ENCODE measurements around the gene ECHDC3. TPM values are rescaled to one million over a fixed set of nuclear protein-coding genes. Genes with fewer than 3 reads are reported as not detected.

The ECHDC3 gene, protein sequence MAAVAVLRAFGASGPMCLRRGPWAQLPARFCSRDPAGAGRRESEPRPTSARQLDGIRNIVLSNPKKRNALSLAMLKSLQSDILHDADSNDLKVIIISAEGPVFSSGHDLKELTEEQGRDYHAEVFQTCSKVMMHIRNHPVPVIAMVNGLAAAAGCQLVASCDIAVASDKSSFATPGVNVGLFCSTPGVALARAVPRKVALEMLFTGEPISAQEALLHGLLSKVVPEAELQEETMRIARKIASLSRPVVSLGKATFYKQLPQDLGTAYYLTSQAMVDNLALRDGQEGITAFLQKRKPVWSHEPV
- total RNA-seq = 3.4 and 14.6 TPM in 2 replicates

DNA sequence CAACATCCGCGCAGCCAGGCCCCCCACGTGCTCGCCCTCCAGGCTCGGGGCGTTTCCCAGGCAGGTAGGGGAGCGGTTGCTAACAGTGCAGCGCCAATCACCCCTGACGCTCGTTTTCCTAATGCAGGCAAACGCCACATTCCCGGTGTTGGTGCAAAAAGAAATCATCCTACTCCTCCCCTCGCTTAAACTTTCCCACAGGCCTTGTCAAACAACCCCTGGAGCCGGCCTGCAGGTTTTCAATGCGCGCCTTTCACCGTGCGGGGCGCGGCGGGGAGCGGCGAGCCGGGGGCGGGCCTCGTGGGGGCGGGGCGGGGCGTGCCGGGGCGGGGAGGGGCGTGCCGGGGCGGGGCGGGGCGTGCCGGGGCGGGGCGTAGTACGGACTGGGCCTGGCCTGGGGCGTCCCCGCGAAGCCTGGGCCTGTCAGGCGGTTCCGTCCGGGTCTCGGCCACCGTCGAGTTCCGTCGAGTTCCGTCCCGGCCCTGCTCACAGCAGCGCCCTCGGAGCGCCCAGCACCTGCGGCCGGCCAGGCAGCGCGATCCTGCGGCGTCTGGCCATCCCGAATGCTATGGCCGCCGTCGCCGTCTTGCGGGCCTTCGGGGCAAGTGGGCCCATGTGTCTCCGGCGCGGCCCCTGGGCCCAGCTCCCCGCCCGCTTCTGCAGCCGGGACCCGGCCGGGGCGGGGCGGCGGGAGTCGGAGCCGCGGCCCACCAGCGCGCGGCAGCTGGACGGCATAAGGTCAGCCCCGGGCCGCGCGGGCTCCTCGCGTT lies at the start of gene ECHDC3:
ECHDC3 (plus strand) TSS at position 374 of the 770 bp plus-strand sequence; CDS start at position 569, 195 bp downstream.

Other genes starting within 250 kb of the ECHDC3 start
- gene USP6NL, start 130.7 kb upstream of the ECHDC3 start, total RNA-seq = 10.7 and 12.4 TPM in 2 replicates
- 1.7 and 2.3 TPM in 2 replicates for gene PROSER2, start 81.0 kb downstream of the ECHDC3 start, total RNA-seq

Measured in regular cardiac myocyte (primary cell).